HUES6 (cell line): ENCODE measurements around the gene ENTREP1.
"Not testable (repeated sequence)": the region's sequence is repeated elsewhere in the genome, so short reads cannot be mapped to it uniquely, and the experiment has no call there.

ENCODE experiments used
- H3K27ac ChIP-seq: 2 replicates; pipeline ENCODE4 v1.7.0; 2013; ENCODE audit warnings: low read depth, mild to moderate bottlenecking, low read length, inconsistent platforms
- H3K27me3 ChIP-seq: 2 replicates; pipeline ENCODE4 v1.6.1; 2013; ENCODE audit warnings: low read length; ENCODE audit not compliant: control insufficient read depth, insufficient read depth
- H3K36me3 ChIP-seq: 2 replicates; pipeline ENCODE4 v1.6.1; 2013; ENCODE audit warnings: low read length; ENCODE audit not compliant: control insufficient read depth, insufficient read depth
- H3K4me1 ChIP-seq: 2 replicates; pipeline ENCODE4 v1.6.1; 2013; ENCODE audit warnings: low read length; ENCODE audit not compliant: control insufficient read depth, insufficient read depth
- H3K4me3 ChIP-seq: 2 replicates; pipeline ENCODE4 v1.5.1; 2013; ENCODE audit warnings: low read depth, low read length
- H3K9ac ChIP-seq: one replicate; pipeline ENCODE4 v1.6.1; 2013; ENCODE audit warnings: mild to moderate bottlenecking, low read length
- H3K9me3 ChIP-seq: 2 replicates; pipeline ENCODE4 v1.6.1; 2013; ENCODE audit warnings: low read depth, low read length; ENCODE audit not compliant: control insufficient read depth, insufficient read depth

The ENTREP1 gene

DNA sequence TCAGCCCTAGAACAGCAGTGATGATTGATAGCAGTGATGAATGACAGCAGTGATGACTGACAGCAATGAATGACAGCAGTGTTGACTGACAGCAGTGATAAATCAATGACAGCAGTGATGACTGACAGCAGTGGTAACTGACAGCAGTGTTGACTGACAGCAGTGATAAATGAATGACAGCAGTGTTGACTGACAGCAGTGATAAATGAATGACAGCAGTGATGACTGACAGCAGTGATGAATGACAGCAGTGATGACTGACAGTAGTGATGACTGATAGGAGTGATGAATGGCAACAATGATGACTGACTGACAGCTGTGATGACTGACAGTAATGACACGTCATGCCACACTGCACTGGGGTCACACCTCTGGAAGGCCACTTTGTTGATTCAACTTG is 106.8 kb downstream of the ENTREP1 start:
- H3K27me3 ChIP-seq, result no peaks in the 10 kb centered on the region
- no peak overlapping the region for H3K27ac ChIP-seq
- no peak overlapping the region for H3K9ac ChIP-seq
- H3K9me3 ChIP-seq, result 0 out of 2 replicates have a peak, but pooled peaks cover 1% of the 10 kb centered on the region
- H3K4me3 ChIP-seq, result no peak overlapping the region
- no peaks in the 10 kb centered on the region for H3K36me3 ChIP-seq
- no peaks in the 10 kb centered on the region; the same call in 1 of the 2 replicates for H3K4me1 ChIP-seq

DNA sequence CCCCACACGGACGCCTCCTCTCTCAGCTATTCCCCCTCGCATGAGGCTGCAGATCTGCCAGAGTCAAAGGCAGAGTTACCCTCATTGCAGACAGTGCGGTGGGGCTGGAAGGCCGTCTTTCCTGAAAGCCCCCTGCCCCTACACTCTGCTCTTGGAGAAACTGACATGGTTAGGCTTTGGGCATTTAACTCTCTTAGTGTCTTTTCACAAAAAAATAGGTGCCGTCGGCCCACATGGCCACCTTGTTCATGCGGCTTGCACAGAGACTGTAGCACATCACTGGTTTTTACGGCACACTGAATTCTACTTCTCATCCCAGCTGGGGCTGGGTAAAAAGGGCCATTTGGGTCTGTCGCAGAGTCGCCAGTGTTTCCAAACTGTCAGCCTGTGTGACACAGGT is 107.6 kb downstream of the ENTREP1 start:
- H3K9me3 ChIP-seq, result no peaks in the 10 kb centered on the region
- H3K27ac ChIP-seq, result no peak overlapping the region
- H3K9ac ChIP-seq, result no peak overlapping the region
- H3K27me3 ChIP-seq, result no peaks in the 10 kb centered on the region
- H3K4me1 ChIP-seq, result no peaks in the 10 kb centered on the region; the same call in 1 of the 2 replicates
- no peaks in the 10 kb centered on the region for H3K36me3 ChIP-seq
- H3K4me3 ChIP-seq, result no peak overlapping the region

DNA sequence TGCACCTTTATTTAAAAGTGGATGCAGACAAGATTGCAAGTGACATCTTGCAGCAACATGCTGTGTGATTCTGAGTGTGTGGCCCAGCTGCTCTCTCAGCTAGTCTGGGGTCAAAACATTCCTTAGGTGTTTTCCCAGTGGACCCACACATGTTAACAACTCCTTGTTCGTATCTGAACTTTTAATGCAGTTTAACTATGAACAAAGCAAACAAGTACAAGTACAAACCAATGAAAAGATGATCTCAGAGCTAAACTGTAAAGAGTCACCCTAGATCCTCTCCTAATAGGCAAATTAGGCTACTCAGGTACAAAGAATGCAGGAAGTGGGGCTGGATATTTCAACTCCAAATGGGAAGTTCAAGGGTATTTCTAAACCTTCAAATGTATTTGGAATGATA is 108.4 kb downstream of the ENTREP1 start:
- Histone ChIP-seq H3K36me3 (no peaks in the 10 kb centered on the region), H3K27ac (no peak overlapping the region), H3K9me3 (no peaks in the 10 kb centered on the region), H3K9ac (no peak overlapping the region), H3K4me3 (no peak overlapping the region), H3K4me1 (no peaks in the 10 kb centered on the region; the same call in 1 of the 2 replicates), H3K27me3 (no peaks in the 10 kb centered on the region)

DNA sequence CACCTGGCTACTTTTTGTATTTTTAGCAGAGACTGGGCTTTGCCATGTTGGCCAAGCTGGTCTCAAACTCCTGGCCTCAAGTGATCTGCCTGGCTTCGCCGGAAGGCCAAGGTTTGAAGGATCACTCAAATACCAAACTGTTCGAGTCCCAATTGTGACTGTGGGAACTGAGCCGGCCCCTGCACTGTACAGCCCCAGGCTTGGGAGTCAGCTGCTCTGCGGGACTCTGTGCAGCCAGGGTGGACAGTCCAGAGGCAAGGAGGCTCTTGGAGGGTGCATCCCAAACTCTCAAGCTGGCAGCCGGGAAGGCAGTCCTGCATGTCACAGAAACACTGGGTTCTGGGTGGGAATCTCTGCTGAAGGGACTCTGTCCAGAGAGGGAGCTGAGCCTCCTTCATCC is 109.0 kb downstream of the ENTREP1 start:
- Histone ChIP-seq H3K4me3 (no peak overlapping the region), H3K9me3 (no peaks in the 10 kb centered on the region), H3K4me1 (no peaks in the 10 kb centered on the region; the same call in 1 of the 2 replicates), H3K27ac (no peak overlapping the region), H3K9ac (no peak overlapping the region), H3K27me3 (no peaks in the 10 kb centered on the region), H3K36me3 (no peaks in the 10 kb centered on the region)

DNA sequence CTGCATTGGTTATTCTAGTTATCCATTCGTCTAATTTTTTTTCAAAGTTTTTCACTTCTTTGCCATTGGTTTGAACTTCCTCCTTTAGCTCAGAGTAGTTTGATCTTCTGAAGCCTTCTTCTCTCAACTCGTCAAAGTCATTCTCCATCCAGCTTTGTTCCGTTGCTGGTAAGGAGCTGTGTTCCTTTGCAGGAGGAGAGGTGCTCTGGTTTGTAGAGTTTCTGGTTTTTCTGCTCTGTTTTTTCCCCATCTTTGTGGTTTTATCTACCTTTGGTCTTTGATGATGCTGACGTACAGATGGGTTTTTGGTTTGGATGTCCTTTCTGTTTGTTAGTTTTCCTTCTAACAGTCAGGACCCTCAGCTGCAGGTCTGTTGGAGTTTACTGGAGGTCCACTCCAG is 114.6 kb downstream of the ENTREP1 start:
- not testable (repeated sequence) for H3K4me3 ChIP-seq, H3K9me3 ChIP-seq, H3K27me3 ChIP-seq, H3K36me3 ChIP-seq, H3K9ac ChIP-seq, H3K27ac ChIP-seq
- H3K4me1 ChIP-seq, result peaks cover 15% of the 10 kb centered on the region; the same call in 1 of the 2 replicates

DNA sequence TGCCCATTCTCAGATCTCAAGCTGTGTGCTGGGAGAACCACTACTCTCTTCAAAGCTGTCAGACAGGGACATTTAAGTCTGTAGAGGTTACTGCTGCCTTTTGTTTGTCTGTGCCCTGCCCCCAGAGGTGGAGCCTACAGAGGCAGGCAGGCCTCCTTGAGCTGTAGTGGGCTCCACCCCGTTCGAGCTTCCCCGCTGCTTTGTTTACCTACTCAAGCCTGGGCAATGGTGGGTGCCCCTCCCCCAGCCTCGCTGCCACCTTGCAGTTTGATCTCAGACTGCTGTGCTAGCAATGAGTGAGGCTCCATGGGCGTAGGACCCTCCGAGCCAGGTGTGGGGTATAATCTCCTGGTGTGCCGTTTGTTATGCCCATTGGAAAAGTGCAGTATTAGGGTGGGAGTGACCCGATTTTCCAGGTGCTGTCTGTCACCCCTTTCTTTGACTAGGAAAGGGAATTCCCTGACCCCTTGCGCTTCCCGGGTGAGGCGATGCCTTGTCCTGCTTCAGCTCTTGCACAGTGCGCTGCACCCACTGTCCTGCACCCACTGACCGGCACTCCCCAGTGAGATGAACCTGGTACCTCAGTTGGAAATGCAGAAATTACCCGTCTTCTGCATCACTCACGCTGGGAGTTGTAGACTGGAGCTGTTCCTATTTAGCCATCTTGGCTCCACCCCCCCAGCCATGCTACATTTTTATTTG is 115.4 kb downstream of the ENTREP1 start:
- H3K4me3 ChIP-seq, result peak overlapping the region; percentile 35; the same call in 1 of the 2 replicates
- not testable (repeated sequence) for H3K27me3 ChIP-seq, H3K9me3 ChIP-seq, H3K27ac ChIP-seq, H3K36me3 ChIP-seq, H3K9ac ChIP-seq
- peaks cover 15% of the 10 kb centered on the region; the same call in 1 of the 2 replicates for H3K4me1 ChIP-seq
